Fibroblast of skin of back (primary cell): ENCODE data around the gene YJEFN3.

Experiments
- DNase-seq: peaks from one replicate; pipeline ENCODE4 v3.0.0-alpha.2; 2013

Gene YJEFN3

GRCh38 chr19:19498255-19498991 is 30.3 kb upstream of the YJEFN3 start:
- no peak for DNase-seq

GRCh38 chr19:19499272-19499995 is 29.3 kb upstream of the YJEFN3 start:
- no peak for DNase-seq

GRCh38 chr19:19500975-19501644 is 27.6 kb upstream of the YJEFN3 start:
- DNase-seq = no peak

GRCh38 chr19:19501798-19502197 is 26.9 kb upstream of the YJEFN3 start:
- no peak for DNase-seq

GRCh38 chr19:19502281-19502680 is 26.4 kb upstream of the YJEFN3 start:
- DNase-seq = no peak

- DNase-seq = no peak
These were observed 25.7 kb upstream of the YJEFN3 start for GRCh38 chr19:19502808-19503602.

- no peak for DNase-seq
These were observed 23.7 kb upstream of the YJEFN3 start for GRCh38 chr19:19504754-19505668.

- DNase-seq = no peak
These were observed 22.9 kb upstream of the YJEFN3 start for GRCh38 chr19:19505669-19506326.

- no peak for DNase-seq
These were observed 22.1 kb upstream of the YJEFN3 start for GRCh38 chr19:19506592-19506991.

- no peak for DNase-seq
These were observed 21.4 kb upstream of the YJEFN3 start for GRCh38 chr19:19507354-19507753.

GRCh38 chr19:19508217-19508616 is 20.5 kb upstream of the YJEFN3 start:
- DNase-seq = no peak

GRCh38 chr19:19510432-19510831 is 18.3 kb upstream of the YJEFN3 start:
- no peak for DNase-seq

GRCh38 chr19:19513682-19514081 is 15.0 kb upstream of the YJEFN3 start:
- no peak for DNase-seq

GRCh38 chr19:19514215-19514657 is 14.5 kb upstream of the YJEFN3 start:
- DNase-seq = peak; percentile 68

GRCh38 chr19:19514881-19515641 is 13.7 kb upstream of the YJEFN3 start, which contains the start of gene TSSK6:
Gene TSSK6, minus strand, starts transcription at chr19:19515548. Its CDS starts 121 bp downstream, at chr19:19515427.
- DNase-seq = no peak

- peak; percentile 93 for DNase-seq
These were observed 12.8 kb upstream of the YJEFN3 start, which contains the start of gene NDUFA13 for GRCh38 chr19:19515642-19516519. Gene NDUFA13, plus strand, starts transcription at chr19:19516225. Its CDS starts 14 bp downstream, at chr19:19516239.

GRCh38 chr19:19517235-19517619 is 11.5 kb upstream of the YJEFN3 start:
- no peak for DNase-seq

- DNase-seq = no peak
These were observed 7.7 kb upstream of the YJEFN3 start for GRCh38 chr19:19520989-19521388.

GRCh38 chr19:19523177-19523576 is 5.5 kb upstream of the YJEFN3 start:
- no peak for DNase-seq
